HL-60/S4 treated with phorbol 12-myristate 13-acetate at 8.2 ng/mL for 4 days and 3 days (cell line): ENCODE measurements around the gene HTR4.
"Not testable (repeated sequence)": the region's sequence is repeated elsewhere in the genome, so short reads cannot be mapped to it uniquely, and the experiment has no call there.

Experiments used
- in situ Hi-C: fragments of 300-500 bp; cut with MboI; formaldehyde crosslinking; loops from 2 replicates; pipeline ENCODE4 v1.15.0; 2022; ENCODE audit warnings: low sequenced_read_pairs

Gene HTR4

DNA sequence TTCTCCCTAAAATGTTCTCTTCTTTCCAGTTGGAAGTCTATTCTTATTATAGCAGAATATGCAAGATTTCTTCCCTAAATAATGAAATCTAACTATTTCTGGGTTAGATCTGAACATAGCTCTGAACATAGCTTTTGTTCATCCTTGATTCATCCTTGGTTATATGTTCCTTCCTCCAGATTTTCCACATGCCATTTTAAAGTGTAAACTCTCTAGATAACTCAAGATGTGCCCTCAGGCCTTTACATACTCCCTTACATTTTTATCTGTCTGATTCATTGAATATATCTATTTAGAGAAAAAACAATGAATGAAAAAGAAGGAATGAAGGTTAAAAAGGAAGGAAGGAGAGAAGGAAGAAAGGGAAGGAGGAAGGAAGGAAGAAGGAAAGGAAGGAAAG, 169.7 kb downstream of the HTR4 start:
- in situ Hi-C loops, result no loop called here

DNA sequence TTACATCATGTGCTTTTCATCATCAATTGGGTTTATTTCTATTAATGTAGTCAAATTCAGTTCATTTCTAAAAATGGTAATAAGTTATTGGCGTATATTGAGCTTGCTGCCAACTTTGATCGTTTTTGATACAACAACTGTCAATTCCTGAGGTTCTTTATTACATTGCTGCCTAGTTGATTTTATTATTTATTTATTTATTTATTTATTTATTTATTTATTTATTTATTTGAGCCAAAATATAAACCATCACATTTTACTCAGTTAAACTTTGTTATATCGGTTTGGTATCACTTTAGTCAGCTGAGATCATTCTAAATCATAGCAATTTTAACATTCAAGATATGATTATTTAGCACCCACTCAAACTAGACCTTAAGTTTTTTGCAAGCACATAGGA, 170.6 kb downstream of the HTR4 start:
- in situ Hi-C loops, result no loop called here

DNA sequence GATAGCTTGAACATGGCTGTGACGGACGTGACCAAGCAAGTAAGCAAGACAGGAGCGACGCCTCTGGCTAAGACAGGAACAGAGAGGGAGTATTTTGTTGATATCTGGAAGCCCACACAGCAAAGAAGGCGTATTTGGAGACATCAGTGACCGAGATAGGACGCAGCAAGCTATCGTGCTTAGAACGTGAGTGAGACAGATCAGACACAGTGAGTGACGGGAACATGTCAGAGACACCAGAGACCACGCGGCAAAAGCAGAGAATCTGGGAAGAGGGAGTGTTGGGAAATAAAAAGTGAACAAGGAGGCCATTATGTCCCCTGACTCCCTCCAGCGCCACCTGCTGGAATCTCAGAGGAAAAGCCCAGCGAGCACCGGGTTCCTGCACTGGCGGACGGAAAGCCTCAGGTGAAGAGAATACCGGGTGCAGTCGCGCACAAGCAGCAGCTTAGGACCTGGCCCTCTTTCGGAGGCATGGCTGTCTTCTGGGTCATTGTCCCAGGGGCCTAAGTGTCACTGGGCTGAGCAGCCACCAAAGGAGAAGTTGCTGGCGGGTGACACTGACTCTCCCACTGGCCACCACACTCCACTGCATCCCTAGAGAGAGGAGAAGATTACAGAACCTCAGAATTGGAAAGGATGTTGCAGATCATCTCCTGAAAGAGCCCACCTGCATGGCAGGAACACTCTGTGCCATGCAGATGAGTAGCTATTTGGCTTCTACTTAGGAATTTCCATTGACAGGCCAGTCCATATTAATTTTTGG, 171.4 kb downstream of the HTR4 start:
- in situ Hi-C loops, result no loop called here

DNA sequence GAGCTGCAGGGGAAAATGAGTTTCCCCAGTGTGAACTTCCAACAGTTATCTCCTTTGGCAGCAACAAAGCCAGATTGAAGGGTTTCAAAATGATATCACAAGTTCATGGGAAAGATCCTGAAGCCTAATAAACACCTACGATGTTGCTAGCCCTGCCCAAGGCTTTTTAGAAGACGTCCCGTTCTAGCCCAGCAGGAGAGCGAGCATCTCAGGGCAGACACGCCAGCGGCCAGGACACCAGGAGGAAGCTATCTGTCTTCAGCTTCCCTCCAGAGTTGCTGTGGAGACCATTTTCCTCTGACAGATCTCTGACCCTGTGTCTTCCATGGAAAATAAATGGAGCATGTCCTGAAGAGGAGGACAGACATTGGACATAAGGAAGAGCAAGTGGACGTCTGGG, 172.1 kb downstream of the HTR4 start:
- in situ Hi-C loops, result no loop called here

DNA sequence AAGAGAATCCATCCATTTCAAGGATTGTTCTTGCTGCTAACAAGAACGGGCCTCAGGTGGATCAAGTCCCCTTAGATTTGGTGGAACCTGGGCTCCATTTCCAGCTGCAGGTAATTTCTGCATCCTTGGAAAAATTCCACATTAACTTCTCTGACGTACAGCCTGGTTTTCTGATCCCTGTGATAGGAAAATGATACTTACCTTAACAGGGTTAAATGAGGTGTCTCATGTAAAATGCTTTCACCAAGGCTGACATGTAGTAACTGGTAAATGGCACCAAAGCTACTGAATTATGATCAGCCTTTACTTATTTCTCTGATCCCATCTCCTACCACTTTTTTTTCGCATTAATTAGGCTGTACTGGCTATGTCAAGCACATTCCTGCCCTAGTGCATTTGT, 176.9 kb downstream of the HTR4 start:
- in situ Hi-C loops, result no loop called here

DNA sequence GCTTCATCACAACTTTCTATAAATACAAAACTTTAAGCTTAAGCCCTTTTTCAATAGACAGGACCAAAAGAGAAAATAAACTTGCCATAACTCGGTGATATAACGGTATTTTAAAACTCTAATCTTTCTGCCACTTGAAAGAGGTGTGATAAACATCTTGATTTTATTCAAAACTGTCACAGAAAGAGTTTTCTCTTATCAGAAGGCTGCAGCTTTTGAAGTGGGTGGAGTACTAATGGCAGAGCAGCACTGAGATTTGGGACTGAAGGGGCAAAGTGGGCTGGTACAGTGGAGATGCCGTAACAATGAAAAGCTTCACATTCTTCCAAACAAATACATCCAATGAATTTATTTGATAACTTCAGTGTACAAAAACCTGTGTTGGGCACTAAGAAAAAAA, 178.0 kb downstream of the HTR4 start:
- in situ Hi-C loops, result no loop called here

GRCh38 chr5:148474025-148474511, 180.3 kb downstream of the HTR4 start:
- in situ Hi-C loops, result no loop called here

GRCh38 chr5:148471379-148471778, 182.9 kb downstream of the HTR4 start:
- in situ Hi-C loops, result no loop called here

- in situ Hi-C loops, result no loop called here
Observed at GRCh38 chr5:148469501-148469935, 184.8 kb downstream of the HTR4 start.

GRCh38 chr5:148468746-148469145, 185.6 kb downstream of the HTR4 start:
- in situ Hi-C loops, result not testable (repeated sequence)

DNA sequence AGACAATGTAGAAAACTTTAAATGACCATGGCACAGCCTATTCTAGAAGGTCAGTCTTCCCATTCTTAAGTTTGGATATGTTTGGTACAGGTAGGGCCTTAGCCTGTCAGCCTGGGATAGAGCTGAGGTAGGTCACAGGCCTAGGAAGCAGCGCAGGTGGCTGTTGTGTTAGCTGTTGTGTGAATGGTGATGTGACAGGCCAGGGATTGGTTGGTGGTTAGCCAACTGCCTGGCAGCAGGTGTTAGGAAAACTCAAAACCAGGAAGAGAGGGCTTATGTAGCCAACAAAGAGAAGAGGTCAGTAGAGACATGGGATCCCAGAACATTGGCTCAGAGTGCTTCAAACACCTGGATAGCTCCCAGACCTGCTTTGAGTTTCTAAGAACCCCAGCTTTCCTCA, 186.4 kb downstream of the HTR4 start:
- in situ Hi-C loops, result no loop called here

DNA sequence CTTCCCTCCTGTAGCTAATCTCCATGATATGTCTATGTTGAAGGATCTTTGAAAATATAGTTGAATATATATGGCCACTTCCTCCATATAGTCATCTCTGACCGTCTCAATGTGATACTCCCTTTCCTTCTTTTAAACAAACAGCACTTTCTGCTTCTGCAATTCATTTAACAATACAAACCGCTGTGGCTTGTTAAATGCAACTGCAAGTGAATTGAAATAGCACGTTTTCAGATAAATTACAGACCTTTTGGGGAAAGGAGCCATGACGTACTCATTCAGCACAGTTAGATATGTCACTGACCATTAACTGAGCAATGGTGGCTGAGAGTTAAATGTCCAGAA, 188.1 kb downstream of the HTR4 start:
- in situ Hi-C loops, result no loop called here

DNA sequence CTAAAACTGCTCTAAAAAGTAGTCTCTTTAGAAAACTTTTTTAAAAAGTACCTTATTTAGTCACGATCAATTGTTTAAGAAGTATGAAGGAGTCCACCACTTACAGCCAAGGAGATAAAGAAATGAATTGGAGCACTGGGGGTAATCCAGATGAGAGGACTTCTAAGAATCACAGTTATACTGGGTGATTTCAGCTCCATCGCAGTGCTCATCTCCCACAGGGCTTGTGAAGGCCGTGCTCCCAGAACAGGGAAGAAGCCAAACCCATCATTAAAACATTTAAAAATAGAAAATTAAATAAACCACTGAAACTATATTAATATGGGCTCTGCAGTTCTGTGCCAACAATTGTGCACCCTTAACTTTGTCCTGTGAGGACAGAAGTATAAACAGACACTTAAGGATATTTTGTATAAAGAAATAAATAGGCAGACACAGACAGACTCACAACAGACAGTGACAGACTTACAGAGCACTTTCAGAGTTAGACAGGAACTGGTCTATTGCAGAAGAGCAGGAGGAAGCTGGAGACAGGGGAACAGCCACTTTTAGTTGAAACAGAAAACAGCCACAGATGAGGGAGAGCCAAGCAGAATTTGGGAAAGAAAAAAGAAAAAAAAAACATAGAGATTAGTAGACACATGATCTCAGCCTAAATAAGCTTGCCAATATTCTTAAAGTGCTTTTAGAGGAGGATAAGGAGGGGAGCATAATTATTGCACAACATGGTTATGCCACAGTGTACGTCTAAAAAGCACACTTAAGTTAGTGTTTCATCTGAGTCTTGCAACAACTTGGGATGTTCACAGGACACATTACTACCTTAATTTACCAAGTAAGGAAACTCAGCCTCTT, 188.7 kb downstream of the HTR4 start:
- in situ Hi-C loops, result no loop called here

DNA sequence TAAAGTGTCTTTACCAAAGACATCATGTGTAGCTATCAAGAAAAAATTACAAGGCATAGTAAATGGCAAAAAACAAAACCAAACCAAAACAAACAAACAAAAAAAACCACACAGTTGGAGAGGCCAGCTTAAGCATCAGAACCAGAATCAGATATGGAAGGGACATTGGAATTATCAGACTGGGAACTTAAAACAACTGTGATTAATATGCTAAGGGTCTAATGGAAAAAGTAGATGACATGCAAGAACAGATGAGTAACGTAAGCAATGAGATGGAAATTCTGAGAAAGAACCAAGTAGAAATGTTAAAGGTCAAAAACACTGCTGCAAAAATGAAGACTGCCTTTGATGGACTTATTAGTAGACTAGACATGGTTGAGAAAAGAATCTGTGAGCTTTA, 194.7 kb downstream of the HTR4 start:
- in situ Hi-C loops, result no loop called here

- in situ Hi-C loops, result no loop called here
Observed at GRCh38 chr5:148458036-148458888, 196.1 kb downstream of the HTR4 start.

DNA sequence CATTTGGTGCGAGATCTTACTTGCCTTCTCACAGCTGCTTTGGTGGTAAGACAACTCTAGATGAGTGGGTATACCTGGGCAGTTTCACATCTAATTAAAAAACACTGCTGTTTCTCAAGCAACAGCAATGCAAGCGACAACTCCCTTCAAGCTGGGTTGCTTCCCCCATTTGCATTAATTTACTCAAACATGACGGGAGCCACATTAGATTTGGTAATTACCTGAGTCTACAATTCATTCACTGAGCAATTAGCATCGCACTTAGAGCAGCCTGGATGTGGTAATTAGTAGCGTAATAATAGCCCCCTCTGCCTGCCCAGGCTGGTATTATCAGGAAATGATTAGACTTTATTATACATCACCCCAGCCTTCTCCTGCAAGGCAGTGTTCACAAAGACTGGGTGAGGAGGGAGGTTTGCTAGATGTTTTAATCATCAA, 197.1 kb downstream of the HTR4 start:
- in situ Hi-C loops, result no loop called here

- in situ Hi-C loops, result no loop called here
Observed at GRCh38 chr5:148455185-148455584, 199.1 kb downstream of the HTR4 start.

- in situ Hi-C loops, result no loop called here
Observed at GRCh38 chr5:148454576-148454975, 199.8 kb downstream of the HTR4 start.

DNA sequence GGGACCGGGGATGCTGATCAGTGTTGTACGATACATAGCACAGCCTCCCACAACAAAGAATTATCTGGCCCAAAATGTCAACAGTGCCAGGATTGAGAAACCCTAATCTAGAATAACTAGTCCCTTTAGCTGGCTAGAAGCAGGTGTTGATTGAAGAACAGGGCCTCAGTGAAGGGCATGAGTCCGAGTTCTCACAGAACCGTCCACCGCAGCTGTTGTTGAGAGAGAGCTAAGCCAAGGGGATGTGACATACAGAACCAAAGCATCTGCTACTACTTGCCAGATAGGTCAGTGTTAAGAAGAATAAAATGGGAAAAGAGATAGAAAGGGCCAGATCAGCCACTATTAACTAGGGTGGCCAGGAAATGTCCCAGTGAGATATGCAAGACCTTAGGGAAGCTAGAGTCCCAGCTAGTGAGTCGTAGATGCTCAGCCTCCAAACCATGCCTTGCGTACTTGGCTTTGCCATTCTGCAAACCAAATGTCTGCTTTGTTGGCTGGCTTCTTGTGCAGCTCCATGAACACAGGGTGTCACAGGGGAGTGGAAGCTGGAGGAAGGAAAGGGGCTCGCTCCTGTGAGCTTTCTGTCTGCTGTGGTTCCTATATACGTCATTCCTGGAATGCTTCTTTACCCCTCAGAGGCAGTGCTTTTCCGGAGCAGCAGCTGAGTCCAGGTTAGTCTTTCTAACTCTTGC, 201.7 kb downstream of the HTR4 start:
- in situ Hi-C loops, result no loop called here

DNA sequence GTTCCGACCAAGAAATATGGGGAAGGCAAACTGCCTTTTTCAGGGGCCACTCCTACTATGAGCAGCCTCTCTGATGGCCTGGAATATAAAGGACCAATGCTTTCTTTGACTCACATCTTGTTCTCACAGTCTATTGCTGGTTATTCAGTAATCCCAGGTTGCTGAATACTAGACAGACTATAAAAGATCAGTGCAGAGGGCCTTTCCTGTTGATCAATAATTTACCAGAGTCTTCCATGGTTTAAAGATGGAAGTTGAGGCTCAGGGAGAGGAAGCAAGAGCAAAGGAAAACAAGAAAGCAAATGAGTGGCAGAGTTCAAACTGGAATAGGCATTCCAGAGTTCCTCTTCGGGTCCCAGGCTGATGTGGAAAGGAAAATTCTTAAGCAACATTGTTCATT, 207.7 kb downstream of the HTR4 start:
- in situ Hi-C loops, result no loop called here

DNA sequence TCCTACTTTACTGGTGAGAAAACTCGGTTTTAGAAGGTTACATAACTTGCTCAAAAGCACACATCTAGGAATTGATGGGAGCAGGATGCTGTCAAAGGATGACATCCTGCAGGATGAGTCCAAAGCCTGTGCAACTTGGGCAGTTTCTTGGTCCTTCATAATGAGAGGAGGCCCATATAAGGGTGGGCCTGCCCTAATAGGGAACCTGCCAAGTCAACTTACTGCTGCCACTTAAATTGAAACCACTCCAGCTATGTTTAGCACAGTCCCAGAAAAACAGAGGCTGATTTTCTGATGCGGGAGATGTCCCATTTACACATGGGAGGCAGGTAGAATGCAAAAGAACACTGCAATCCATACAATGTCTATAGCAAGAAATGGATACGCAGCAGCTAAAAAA, 208.7 kb downstream of the HTR4 start:
- in situ Hi-C loops, result no loop called here
